Middle frontal gyrus (tissue), 1 donor: Measurements from ENCODE around the gene EIF5A.
"Not testable (repeated sequence)": the region's sequence is repeated elsewhere in the genome, so short reads cannot be mapped to it uniquely, and the experiment has no call there.

Source experiments
- DNase-seq: peaks from one replicate; pipeline ENCODE4 v3.0.0-alpha.2; 2015; ENCODE audit warnings: low spot score; ENCODE audit errors: extremely low spot score

Gene EIF5A

DNA sequence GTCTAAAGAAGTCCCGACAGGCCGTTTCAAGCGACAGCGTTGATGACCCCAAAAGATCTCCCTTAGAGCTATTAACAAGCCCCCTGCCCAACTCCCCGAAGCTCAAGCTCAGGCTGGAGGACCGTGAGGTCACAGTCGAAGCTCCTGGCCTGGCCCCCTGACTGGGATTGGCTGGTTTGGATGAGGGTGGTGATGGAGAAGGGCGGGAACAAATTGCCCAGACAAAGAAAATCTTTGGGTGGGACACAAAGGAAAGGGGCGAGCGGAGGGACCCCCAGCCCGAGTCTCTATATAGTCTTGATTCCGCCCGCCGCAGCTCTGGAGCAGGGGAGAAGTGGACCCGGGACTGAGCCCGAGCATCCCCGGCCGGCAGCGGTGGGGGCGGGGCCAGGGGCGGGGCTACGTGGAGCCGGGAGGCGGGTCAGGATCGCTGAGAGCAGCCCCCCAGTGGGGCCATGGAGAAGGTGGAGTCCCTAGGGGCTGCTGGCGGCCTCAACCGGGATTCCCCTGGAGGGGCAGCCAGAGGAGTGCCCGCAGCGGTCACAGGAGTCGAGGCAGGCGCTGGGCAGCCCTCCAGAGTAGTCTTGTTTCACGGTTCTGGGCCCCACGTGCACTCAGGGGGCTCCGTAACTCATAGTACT is 22.7 kb downstream of the EIF5A start:
- peak; percentile 44 for DNase-seq

DNA sequence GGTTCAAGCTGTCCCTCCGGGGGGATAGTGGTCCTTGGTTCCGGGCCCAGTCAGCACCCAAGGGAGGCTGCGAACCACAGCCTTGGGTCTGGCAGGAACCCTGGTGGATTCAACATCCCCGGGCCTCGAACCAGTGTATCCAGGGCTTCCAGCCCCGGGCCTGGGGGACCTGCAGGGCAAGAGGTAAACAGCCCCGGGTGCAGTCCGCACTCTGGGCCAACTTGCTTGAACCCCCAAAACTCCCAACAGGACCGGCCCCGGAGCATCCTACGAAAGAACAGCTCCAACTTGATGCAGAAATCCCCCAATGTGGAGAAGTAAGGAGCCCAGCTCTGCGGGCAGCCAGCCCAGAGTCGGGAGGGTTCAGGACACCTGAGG is 23.2 kb downstream of the EIF5A start:
- DNase-seq: no peak

DNA sequence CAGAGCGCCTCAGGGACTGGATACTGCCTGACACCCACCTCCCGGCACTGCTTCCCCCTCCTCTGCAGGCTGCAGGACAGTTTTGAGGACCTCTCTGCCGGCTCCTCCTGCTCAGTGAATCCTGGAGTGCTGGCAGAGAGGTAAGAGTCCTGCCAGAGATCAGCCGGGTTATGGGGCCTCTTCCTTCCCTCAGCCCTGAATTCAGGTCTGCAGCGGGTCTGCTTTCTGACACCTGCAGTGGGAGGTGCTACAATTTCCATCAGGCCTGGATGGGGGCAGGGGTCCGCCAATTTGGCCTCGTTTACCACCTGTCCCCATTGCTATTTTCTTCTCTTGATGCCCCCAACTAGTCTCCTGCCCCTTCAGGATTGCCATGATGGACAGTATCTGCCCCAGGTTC is 24.7 kb downstream of the EIF5A start:
- no peak for DNase-seq

DNA sequence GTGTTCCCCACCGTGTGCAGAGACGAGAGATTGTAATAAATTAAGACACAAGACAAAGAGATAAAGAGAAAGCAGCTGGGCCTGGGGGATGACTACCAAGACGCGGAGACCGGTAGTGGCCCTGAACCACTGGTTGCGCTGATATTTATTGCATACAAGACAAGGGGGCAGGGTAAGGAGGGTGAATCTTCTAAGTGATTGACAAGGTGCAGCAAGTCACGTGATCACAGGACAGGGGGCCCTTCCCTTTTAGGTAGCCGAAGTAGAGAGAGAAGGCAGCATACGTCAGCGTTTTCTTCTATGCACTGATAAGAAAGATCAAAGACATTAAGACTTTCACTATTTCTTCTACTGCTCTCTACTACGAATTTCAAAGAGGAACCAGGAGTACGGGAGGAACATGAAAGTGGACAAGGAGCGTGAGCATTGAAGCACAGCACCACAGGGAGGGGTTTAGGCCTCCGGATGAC is 25.2 kb downstream of the EIF5A start:
- DNase-seq: not testable (repeated sequence)

DNA sequence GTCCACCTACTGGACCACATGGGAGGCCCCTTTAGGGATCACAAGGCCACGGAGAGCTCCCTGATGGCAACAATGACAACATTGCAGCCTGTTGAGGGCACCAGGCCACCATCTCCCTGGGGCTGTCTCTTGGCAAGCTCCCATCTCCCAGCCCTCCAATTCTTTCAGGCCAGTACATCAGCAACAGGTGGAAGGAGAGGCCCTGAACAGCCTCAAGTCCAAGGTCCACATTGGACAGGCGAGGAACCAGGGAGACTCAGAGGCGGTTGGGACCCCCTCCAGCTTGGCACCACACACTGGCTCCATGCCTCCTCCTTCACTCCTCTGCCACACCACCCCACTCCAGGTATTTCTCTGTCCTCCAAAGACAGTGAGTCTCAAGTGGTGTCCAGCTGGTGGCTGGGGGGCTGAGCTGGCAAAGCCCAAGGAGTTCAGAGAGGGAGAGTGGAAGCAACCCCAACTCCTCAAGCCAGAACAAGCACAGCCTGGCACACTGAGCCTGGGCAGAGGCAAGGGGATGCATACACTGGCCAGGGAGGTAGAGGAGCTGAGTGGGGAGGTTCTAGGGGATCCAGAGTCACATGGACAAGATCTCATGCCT is 27.6 kb downstream of the EIF5A start:
- DNase-seq: no peak

DNA sequence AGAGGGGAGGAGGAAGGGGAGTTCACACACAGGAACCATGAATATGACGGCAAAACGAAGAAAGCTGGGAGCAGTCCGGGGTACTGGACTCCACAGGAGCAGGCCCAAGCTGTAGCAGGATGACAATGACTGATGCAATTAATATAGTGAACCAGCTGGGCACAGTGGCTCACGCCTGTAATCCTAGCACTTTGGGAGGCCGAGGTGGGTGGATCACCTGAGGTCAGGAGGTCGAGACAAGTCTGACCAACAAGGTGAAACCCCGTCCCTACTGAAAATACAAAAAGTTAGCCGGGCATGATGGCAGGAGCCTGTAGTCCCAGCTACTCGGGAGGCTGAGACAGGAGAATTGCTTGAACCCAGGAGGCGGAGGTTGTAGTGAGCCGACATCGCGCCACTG is 28.3 kb downstream of the EIF5A start:
- not testable (repeated sequence) for DNase-seq

DNA sequence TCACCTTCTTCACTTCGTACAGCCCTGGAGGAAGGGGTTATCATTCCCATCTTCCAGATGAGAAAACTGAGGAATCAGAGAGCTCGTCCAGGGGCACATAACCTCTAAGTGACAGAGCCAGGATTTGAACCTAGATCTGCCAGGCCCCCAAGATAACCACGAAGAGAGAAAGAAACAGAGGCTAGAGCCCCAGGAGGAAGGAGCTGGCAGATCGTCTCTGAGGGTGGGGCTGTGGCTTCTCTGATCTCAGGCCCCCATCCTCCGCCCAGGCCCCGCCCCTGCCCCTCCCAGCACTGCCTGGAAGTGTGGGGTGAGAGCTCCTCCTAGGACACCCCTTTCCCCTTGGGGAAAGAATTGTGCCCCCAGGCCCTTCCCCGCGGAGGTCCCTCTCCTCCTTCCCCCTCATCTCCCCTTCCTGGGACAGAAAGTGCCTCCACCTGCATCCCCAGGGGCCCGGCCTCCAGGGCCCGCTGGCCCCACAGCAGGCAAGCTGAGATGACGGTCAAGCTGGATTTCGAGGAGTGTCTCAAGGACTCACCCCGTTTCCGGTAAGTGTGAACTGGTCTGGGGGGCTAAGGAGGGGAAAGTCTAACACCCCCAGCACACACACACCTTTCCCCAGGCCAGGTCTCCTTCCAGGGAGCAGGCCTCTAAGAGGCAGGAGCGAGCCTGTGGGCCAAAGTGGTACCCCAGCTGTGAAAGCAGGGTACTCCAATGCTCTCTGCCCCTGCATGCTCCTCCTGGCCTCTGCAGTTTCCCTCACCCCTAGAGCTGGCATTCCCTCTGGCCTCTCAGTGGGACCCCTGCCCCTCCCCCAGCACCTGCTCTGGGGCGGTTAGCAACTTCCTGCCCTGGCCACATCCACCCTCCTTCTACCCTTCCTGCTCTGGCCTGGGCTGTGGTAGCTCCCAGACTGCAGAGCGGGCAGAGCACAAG is 29.1 kb downstream of the EIF5A start, which contains the start of gene ACAP1:
ACAP1 (plus strand) TSS at position 290 of the 936 bp plus-strand sequence; CDS start at position 496, 206 bp downstream.
- DNase-seq: no peak

DNA sequence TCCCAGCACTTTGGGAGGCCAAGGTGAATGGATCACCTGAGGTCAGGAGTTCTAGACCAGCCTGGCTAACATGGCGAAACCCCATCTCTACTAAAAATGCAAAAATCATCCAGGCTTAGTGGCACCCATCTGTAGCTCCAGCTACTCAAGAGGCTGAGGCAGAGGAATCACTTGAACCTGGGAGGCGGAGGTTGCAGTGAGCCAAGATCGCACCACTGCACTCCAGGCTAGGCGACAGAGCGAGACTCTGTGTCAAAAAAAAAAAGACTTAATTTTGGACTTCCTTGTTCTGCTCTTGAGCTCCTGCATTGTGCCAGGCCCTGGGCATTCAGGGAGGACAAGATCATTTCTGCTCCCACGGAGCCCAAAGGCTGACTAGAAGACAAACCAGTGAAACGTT is 30.2 kb downstream of the EIF5A start:
- DNase-seq: not testable (repeated sequence)

DNA sequence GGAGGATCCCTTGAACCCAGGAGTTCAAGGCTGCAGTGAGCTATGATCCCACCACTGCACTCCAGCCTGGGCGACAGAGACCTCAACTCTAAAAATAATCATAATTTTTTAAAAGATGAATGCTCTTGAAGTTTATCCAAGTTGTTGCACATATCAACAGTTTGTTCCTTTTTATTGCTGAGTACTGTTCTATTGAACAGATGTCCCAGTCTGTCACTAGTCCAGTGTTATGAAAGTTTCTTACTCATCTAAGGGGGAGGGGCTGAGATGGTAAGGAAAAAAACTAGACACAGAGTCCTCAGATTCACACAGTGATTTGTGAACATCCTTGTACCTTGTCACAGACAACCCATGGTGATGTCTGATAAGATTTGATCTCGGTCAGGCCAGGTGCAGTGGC is 32.8 kb downstream of the EIF5A start:
- no peak for DNase-seq

DNA sequence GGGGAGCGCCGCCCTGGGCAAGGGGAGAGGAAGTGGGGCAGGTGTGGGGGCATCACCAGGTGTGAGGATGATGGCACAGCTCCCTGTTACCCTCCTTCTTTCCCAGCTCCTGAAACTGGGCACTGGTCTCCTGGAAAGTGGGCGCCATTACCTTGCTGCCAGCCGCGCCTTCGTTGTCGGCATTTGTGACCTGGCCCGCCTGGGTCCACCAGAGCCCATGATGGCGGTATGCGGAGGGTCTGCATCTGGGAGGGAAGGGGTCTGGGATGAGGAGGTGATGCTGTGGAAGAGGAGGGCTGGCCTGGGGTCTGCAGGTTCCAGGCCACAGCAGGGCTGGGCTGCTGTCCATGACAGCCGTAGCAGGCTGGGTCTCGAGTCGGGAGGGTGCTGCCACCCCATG is 34.4 kb downstream of the EIF5A start:
- no peak for DNase-seq

DNA sequence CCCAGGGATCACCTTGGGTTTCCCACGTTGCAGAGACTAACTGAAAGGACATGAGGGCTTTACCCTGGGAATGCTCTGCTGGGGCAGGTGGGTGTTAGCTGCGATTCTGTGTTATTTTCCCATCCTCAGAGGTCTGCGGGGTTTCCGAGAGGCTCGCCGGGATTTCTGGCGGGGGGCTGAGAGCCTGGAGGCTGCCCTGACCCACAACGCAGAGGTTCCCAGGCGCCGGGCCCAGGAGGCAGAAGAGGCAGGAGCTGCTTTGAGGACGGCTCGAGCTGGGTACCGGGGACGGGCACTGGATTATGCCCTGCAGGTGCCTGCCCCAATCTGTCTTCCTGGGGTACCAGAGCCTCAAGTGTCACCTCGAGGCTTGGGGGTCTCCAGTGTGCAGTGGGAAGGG is 35.8 kb downstream of the EIF5A start:
- DNase-seq: no peak

DNA sequence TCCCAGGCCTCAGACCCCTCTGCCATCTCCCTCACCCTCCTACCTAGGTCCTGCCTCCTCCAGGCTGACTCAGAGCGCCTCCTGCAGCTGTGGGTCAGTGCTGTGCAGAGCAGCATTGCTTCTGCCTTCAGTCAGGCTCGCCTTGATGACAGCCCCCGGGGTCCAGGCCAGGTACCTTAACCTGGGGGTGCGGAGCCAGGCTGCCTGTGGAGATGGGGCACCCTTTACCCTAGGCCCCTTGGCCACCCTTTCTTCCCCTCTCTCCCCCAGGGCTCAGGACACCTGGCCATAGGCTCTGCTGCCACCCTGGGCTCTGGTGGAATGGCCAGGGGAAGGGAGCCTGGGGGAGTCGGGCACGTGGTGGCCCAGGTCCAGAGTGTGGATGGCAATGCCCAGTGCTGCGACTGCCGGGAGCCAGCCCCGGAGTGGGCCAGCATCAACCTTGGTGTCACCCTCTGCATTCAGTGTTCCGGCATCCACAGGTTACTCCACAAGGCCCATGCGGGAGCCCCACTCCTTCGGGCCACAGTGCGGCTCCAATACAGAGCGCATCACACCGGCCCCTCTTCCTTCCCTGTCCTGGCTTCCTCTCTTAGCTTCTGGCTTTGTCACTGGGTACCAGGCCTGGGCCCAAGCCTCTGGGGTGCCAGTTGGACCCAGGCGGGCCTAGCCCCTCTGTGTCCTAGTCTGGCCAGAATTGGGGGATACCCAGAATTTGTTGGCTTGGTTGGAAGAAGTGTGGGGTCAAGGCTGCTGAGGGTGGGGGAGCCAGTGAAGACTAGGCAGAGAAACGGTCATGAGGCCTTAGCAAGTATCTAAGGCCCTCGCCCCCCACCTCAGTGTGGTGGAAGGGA is 39.6 kb downstream of the EIF5A start:
- DNase-seq: no peak

DNA sequence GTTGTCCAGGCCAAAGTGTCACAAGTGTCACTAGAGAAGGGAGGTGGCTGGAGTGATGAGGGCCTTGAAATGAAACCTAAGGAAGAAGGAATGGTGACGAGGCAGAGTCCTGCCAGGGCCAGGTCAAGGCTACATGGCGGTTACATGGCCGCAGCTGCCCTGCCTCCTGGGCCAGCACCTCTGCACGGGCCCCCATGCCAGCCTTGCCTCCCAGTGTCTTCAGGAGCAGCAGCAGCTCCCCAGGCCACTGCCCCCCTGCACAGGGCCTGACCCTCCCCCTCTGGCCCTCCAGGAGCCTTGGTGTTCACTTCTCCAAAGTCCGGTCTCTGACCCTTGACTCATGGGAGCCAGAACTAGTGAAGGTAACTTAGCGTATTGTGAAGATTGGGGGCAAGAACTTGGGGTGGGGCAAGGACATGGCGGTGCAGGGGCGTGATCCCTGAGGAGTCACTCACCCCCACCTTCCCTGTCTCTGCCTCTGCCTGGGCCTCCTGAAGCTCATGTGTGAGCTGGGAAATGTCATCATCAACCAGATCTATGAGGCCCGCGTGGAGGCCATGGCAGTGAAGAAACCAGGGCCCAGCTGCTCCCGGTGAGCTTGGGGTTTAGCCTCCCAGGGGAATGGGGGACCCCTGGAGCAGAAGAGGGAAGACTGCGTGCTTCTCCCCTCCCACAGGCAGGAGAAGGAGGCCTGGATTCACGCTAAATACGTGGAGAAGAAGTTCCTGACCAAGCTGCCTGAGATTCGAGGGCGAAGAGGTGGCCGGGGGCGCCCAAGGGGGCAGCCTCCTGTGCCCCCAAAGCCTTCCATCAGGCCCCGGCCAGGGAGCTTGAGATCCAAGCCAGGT is 40.4 kb downstream of the EIF5A start:
- DNase-seq: no peak

DNA sequence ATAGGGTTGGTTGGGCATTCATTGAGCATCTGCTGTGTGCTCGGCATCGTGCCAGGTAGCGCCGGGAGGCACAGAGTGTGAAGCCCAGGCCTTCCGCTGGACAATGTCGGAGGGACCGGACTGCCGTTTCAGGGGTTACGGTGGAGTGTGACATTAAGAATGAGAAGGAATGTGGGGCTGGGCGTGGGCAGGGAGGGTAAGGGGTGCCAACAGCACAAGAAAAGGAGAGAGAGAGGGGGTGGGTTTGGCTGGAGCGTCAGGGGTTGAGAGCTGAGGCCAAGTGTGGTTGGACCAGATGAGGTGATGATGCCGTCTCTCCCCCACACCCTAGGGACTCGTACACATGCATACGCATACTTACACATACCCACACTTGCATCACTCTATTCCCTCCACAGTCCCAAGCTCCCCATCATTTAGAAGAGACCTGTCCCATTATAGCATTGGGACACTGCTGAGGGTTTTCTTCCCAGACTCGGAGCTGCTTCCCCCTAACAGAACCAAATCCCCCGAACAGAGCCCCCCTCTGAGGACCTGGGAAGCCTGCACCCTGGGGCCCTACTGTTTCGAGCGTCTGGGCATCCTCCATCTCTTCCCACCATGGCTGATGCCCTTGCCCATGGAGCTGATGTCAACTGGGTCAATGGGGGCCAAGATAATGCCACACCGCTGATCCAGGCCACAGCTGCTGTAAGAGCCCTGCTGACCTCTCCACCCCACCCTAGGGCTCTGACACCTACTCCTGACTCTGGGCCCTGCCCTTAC is 41.2 kb downstream of the EIF5A start:
- no peak for DNase-seq

DNA sequence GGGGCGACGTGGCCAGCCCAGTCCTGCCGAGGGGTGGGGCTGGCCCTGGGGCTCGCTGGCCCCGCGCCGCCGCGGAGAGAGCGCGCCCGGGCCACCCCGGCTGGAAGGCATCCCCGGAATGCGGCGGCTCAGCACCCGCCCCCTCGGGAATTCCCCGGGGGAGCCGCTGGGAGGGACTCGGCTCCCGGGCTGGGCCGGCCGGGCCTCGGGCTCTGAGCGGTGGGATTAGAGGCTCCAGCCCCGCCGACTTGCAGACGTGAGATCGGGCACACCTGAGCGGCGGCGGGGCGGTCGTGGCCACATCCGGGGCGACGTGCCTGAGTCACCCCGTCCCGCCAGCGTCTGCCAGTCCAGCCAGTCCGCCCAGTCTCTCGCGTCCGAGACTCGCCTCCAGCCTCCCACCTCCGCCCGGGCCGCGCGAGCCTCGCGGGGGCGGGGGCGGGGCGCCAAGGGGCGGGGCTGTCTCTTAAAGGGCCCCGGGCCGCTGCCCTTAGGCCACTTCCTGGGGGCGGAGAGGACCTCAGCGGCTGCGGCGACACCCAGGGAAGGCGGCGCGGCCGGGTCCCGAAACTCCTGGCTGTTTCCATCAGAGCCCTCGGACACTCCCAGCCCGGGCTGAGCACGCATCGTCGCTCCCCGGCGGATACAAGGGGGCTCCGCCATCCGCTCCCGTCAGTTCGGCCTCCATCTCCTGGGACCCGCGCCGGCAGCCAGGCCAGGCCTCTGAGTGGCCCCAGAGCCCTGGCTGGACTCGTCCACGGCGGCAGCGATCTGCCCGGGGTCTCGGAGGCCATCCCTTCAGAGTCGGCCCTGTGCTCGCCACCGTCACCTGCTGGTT is 44.5 kb downstream of the EIF5A start, which contains the start of gene KCTD11:
KCTD11 (plus strand) TSS at position 498 of the 838 bp plus-strand sequence.
- peak; percentile 43 for DNase-seq

DNA sequence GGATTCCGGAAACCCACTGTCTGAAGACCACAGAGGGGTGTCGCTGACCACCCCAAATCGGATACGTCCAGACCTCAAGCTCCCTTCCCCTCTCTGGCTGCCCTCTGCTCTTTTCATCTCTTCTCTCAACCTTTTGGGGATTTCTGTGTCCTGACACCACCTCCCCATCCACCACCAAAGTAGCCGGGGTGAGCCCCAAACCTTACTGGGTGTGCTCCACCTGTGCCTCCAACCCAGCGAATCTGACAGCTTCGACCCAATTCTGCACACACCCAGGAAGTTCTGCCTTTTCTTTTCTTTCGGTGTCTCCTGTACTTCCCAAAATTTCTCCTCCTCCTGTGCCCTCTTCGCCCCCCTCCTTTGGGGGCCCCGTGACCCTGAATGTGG is 45.1 kb downstream of the EIF5A start:
- no peak for DNase-seq

DNA sequence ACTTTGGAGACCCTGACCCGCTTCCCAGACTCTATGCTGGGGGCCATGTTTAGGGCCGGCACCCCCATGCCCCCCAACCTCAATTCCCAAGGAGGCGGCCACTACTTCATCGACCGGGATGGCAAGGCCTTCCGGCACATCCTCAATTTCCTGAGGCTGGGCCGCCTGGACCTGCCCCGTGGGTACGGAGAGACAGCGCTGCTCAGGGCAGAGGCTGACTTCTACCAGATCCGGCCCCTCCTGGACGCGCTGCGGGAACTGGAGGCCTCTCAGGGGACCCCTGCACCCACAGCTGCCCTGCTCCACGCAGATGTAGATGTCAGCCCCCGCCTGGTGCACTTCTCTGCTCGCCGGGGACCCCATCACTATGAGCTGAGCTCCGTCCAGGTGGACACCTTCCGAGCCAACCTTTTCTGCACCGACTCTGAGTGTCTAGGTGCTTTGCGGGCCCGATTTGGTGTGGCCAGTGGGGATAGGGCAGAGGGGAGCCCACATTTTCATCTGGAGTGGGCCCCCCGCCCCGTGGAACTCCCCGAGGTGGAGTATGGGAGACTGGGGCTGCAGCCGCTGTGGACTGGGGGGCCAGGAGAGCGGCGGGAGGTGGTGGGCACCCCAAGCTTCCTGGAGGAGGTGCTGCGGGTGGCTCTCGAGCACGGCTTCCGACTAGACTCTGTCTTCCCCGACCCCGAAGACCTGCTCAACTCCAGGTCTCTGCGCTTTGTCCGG is 45.6 kb downstream of the EIF5A start:
- DNase-seq: no peak
